GM21529 (cell line): ENCODE results near the gene SRGAP2B.
"Not testable (repeated sequence)": the region's sequence is repeated elsewhere in the genome, so short reads cannot be mapped to it uniquely, and the experiment has no call there.

Experiments
- ATAC-seq: cut with Tn5 transposase; IDR thresholded peaks from one replicate; pipeline ENCODE4 v1.9.1; 2021; ENCODE audit not compliant: unreplicated experiment

SRGAP2B gene

DNA sequence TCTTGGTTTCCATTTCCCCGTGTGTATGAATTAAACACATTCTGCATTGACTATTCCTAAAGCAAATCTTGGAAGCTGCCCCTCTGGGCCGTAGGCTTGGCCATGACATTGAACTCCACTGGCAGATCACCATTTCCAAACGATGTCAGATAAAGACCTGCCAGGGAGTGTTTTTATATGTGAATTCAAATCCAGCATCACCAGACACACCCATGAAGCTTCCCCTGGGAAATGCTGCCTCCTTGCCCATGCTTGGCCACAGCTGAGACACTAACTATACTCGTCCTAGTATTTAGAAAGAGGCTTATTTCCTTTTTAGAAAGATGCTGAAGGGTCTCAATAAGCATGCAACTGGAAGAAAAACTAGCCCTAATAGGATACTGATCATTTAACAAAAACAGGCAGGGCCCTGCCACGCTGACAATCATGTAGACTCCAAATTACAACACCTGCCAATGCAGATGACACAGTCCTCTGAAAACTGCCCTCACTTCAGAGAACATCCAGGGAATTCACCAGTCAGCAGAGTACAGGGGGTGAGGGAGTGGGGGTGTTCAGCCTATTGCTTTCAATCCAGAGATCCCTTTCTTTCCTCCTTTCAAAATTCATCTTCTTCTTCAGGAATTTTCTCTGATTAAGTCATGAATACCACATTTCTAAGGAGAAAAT is 94.9 kb downstream of the SRGAP2B start:
- ATAC-seq = not testable (repeated sequence)

DNA sequence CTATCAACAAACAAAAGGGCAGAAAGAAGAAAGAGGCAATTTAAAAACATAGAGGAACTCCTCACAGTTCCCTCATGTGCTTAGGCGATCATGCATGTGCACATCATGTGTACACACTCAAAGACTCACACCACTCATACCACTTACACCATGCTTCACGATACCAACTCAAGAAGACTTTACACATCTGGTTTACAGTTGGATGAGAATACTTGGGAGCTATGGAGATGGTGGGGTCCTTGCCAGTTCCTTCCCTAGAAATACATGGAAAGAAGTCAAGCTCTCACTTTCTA is 96.2 kb downstream of the SRGAP2B start:
- not testable (repeated sequence) for ATAC-seq

DNA sequence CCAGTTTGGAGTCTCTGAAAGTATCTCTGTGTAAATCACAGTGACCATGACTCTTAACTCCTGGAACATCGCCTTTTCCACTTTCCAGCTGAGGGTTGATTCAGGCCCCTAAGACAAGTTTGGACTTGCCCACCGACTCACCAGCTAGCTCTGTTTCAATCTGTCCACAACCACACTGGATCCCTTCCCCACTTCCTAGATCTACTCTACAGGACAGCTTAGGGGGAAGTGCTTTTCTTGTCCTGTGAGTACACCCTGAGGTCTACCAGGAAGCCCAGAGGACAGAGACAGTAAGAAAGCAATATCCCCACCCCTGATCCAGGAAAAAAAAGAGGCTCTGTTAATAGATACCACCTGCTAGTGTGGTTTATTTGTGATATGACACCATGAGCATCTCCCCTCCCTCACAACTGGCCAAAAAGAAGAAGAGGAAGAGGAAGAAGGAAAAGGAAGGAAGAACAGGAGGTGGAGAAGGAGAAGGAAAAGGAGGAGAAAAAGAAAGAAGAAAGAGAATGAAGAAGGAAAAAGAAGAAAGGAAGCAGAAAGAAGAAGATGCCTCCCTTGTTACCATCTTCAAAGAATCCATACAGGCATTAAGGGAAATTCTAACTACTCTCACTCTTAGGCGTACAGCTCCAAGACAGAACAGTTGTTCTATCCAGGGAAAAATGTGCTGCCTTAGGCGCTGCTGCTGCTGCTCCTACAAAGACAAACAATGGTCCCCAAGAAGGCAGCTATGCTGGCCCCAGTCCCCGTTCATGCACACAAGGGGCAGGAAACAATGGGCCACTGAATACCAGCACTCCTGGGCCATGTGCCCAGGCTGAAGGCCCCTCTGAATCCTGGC is 96.8 kb downstream of the SRGAP2B start:
- ATAC-seq = not testable (repeated sequence)

DNA sequence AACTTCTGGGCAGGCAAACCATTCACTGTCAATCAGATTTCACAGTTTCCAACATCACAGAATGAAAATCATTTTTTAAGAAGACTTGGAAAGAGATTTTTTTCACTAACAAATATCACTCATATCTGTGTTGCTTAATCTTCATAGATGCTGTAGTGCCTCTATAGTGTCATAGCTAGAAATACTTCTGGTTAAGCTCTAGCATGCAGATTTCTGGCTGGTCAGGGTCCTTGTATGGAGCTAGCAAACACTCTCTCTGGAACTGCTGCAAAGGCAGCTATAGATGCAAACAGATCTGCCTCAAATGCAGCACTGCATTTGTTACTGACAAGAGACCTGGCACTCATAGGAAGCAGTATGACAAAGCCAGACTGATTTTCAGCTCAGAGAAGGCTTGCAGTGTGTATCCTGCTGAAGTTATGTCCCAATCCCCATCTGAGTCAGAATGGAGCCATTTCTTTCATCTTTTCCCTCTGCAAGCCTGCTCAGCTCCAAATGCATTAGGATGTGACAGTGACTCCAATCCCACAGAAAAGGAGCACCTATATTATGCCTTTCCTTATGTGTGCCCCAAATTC is 99.2 kb downstream of the SRGAP2B start:
- ATAC-seq = not testable (repeated sequence)

DNA sequence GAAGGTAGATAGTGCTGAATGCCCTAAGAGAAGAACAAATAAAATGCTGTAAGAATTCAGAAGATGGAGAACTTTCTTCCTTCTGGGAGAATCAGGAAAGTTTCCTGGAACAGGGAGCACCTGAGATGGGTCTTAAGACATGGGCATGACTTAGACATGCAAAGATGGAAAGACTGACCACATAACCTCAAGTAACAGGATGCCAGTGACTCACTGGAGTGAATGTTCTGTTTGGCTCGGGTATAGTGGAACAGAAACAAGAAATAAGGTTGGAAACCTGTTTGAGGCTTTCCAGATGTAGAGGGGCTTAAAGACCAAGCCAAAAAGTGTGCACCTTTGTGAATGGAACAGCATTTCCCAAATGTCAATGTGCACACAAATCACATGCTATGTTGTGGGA is 102.2 kb downstream of the SRGAP2B start:
- not testable (repeated sequence) for ATAC-seq

DNA sequence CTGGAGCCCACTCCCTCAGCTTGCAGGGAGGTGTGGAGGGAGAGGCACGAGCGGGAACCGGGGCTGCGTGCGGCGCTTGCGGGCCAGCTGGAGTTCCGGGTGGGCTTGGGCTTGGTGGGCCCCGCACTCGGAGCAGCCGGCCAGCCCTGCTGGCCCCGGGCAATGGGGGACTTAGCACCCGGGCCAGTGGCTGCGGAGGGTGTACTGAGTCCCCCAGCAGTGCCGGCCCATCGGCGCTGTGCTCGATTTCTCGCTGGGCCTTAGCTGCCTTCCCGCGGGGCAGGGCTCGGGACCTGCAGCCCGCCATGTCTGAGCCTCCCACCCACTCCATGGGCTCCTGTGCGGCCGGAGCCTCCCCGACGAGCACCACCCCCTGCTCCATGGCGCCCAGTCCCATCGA is 104.5 kb downstream of the SRGAP2B start:
- ATAC-seq = not testable (repeated sequence)

DNA sequence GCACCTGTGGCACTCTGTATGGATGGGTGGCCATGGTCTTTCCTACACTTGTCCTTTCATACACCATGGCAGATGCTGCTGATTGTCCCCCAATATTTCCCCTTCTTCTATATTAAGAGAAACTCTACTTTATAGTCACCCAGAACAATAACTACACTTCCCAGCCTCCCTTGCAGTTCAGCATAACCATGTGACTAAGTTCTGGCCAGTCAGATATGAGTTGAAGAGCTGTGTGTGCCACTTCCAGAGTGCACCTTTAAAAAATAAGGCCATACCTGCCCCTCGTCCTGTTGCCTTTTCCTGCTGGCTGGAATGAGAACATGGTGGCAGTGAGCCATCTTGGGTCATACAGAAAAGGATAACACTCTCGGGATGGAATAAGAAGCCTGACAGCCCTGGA is 108.0 kb downstream of the SRGAP2B start:
- ATAC-seq = not testable (repeated sequence)

DNA sequence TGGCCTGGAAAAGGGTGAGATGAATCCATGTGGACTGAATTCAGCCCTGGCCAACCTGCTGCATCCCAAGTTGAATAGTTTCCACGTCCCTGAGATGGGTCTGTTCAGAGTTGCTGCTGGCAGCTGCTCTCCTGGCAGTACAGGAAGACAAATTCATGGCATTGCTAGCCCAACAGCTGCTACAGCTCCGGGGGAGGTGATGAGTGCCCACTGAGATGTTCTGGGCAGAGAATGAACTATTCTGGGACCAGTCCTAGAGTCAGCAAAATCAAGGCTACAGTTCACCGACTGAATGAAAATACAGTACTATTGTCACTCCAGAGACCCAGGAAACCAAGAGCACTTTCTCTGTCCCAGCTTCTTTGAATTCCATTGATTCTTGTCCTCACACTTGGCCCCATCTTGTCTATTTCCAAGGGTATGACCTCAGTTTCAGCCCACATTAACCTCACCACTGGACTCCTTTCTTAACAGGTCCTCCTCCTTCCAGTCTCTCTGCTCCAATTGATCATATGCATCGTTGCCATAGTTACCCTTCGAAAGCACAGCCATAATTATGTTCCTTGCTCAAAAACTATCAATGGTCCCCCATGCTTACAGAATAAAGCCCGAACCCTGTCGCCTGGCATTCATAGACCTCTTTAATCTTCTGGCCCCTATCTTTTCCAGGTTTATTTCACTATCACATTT is 108.8 kb downstream of the SRGAP2B start:
- not testable (repeated sequence) for ATAC-seq

DNA sequence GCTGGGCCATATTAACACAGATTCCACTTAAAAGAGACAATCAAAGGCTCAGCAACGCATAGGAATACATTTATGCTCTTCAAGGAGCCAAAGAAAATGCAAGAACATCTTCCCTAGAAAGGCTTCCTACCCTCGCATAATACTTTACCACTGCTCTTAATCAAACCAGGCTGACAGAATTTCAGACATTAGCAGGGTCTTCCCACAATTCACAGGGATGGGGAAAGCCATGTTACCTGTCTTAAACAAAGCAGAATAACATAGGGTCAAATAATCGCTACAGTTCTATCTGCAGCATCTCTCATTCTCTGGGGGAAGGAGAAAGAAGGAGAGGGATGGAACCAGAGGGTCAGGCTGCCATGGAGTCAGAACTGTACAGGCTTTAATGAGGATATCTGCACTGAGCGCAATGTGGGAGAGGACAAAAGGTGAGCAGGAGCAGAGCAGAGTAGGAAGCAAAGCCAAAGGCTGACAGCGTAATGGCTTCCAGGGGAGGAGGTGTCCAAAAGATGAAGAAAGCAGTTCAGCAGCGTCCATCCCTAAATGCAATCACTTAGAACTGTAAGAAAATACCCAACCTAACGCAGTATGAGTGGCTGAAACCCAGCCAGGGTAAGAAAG is 109.5 kb downstream of the SRGAP2B start:
- not testable (repeated sequence) for ATAC-seq

DNA sequence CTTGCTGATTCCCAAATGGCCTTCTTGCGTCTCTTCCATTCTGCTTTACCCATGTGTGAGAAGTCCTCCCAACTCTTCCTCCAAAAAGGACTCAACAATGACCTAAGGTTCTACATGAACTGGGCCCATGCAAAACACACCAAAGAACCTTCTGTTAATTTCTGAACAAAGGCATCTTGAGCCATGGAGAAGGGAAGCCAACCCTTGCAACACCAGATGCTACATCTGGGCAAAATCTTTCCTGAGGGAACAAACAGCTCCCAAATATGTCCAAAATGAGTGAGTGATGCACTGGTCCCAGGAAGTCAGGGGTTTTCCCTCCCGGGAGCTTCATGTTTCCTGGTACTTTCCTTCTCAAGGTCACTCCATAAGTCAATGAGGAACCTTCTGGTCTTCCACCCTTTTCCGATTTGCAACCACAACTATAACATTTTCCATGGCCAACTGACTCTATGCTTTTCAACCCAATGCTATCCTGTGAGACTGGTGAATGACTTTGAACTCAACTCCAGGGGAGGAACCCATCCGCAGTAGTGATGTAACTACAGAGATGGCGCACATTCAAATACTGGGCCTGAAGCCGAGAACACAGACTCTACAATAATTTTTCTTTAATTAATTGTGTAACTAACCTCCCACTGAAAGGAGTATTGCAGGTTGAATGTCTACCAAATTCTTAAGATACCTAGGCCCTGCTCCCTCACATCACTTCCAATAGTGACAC is 112.2 kb downstream of the SRGAP2B start:
- not testable (repeated sequence) for ATAC-seq

DNA sequence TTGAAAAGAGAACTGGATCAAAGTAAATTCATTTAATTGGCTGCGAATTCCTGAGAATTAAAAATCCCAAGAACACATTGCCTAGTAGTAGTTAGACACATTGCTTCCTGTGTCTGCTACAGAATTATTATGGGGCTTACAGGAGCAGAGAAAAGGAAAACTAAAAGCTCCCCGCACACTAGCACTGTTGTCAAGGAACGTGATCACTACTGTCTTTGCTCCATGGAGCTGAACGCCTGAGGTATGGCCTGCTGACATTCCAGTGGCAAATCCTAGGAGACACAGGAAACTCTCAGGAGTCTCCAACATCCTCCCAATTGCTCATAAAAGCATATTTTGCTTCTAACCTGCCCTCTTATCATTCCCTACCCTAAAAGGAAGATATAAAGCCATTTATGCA is 114.0 kb downstream of the SRGAP2B start:
- not testable (repeated sequence) for ATAC-seq

DNA sequence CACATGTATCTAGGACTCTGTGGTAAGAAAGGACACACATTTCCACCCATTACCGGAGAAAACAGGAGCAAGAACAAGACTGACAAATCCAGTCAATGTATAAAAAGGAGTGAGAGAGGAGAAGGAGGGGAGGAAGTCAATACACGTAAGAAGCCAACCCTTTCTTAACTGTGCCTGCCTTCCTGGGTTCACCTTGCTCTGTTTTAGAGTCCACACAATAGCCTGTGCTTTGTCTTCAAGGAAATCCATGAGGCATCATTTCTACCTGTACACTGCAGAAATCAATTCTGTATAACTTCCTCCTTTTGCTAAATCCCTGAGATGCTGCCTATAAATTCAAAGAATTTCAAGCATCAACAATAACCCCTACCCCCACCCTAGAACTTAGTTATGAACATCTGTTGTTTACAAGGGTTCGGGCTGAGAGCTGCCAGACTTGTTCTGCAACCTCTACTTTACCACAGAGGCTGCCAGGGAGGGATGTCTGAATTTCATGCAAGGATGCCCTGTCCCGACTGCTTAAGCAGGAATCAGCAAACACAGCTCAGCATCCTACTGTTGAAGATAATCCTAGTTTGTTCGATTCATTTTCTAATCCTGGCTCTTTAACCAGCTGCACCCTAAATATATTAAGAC is 115.0 kb downstream of the SRGAP2B start:
- not testable (repeated sequence) for ATAC-seq

DNA sequence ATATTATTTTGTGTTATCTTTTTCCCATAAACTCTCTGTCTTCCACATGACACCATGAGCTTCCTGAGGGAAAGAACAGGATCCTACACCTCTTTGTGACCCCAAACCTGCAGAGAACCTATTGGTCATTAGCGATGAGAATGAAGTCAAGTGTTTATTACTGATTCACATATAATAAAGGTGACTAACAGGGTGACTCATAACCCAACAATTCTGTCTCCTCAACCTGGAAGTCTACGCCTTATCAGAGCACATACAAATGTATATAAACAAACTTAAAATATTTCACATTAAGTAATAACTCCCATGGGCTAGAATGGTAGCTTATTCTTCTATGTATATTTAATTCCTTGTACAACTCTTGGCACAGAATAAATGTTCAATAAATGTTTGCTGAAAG is 117.3 kb downstream of the SRGAP2B start:
- ATAC-seq = not testable (repeated sequence)

DNA sequence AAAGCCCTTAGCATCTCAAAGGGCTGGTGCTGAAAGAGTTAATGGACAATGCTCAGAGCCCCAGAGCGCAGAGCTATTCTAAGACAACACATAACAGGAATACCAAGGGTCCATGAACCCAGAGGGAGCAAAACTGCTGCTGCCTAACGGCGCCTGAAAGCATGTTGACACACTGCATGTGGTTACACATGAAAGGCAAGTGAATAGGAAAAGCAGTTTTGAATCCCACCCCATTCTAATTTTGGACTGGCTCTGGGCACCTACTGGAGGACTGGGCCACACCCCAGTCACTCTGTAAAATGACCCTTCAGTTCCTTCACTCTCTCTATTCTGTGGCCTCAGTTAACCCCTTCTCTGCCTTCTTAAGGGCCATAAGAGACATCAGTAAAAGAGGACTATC is 123.2 kb downstream of the SRGAP2B start:
- ATAC-seq = not testable (repeated sequence)

DNA sequence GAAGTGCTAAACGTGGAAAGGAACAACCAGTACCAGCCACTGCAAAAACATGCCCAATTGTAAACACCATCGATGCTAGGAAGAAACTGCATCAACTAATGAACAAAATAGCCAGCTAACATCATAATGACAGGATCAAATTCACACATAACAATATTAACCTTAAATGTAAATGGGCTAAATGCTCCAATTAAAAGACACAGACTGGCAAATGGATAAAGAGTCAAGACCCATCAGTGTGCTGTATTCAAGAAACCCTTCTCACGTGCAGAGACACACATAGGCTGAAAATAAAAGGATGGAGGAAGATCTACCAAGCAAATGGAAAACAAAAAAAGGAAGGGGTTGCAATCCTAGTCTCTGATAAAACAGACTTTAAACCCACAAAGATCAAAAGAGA is 128.6 kb downstream of the SRGAP2B start:
- not testable (repeated sequence) for ATAC-seq

DNA sequence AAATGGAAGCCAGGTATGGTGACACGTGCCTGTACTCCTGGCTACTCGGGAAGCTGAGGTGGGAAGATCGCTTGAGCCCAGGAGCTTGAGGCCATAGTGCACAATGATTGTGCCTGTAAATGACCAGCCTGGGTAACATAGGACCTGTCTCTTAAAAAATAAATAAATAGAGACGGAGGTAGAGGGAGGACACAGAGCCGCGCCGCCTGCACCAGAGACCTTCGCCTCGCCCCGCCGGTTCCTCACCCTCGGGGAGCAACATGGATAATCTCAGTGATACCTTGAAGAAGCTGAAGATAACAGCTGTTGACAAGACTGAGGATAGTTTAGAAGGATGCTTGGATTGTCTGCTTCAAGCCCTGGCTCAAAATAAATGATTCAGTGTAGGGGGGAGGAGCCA is 130.4 kb downstream of the SRGAP2B start:
- ATAC-seq = not testable (repeated sequence)

DNA sequence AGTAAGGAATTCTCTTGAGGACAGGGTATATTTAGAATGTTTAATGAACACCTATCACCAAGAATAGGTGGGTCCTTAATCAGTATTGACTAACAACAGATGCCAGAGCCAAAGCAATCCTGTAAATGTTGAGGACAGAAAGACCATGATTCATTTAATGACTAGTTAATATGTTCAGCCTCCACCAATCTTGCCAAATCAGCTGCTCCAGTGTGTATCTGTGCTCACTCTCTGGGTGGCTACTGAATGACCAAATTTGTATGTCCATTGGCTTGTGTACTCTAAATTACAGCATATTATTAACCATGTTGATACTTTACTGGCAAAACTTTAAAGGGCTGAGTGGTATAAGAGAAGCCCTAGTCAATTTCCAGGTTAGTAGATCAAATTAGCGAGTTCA is 130.9 kb downstream of the SRGAP2B start:
- ATAC-seq = not testable (repeated sequence)

DNA sequence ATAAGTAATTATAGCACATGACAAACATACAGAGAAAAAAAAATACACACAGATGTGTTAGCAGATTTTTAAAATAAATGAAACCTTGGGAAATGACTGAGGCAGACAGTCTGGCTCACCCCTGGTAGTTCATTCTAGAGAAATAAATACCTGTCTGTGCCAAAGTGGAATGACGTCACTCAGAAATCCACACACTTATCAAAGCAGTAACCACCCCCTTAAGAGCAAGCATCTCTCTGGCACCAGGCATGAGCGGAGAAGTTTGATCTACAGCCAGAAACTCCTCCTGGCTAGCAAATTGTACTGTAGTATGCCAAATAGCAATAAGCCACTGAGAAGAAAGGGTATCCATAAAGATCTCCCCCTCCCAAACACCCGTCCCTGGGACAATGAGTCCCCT is 131.6 kb downstream of the SRGAP2B start:
- ATAC-seq = not testable (repeated sequence)

DNA sequence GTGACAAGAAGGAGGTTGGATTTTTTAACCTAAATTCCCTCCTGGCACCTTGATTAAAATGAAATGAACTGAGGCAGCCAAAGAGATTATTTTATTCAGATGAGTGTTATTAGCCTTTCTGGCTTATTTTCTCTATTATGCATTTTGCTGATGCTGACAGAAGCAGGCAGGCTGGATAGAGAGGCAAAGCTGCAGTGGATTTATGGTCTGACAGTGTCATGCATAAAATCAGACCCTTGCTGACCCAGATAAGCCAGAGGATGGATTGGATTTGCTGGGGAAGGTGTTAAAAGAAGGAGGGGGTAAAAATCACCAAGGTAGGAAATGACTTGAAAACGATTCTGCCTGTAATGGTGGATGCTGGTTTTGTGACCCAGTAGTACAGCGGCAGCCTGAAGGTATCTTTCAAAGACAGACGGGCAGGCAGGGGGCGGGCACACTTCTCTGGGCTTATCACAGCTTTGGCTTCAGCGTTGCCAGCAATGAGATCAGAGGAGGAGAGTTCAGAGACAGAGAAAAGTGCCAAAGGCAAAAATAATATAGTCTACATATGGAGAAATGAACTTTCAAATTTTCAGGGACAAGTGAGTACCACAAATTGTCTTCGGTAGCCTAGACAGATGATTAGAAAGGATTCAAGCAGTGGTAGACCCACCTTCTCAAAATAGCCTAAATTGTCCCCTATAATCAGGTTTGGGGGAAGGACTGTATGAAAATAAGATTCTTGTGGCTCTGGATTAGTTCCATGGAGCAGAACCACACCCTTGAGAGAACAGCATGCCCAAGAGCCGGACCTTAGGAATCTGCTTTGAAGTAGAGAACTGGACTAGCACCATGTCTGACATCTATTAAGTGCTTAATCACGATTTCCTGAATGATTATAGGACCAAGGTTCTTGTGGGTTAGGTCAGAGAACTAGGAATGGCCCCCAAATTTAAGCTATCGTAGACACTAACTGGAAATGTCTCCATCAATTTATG is 133.2 kb downstream of the SRGAP2B start:
- not testable (repeated sequence) for ATAC-seq
